A549 (cell line): ENCODE data around the gene CAPN14.

ENCODE experiments used
- CHD2 ChIP-seq: fragments of 150-350 bp; IDR thresholded peaks from 2 replicates; pipeline ENCODE4 v1.6.1; 2014; ENCODE audit warnings: low read length; ENCODE audit not compliant: partially characterized antibody
- EP300 ChIP-seq, 2 experiments: fragments of >200 bp; sonication (Bioruptor Twin); formaldehyde crosslinking; IDR thresholded peaks; 2 replicates in 1 of 2; 3 replicates in 1 of 2; pipeline ENCODE4 v1.6.1; 2016 to 2017
- ZNF302 ChIP-seq: fragments of 250-450 bp; sonication (Bioruptor Pico); IDR thresholded peaks from 2 replicates; pipeline ENCODE4 v1.9.0; 2021; ENCODE audit warnings: inconsistent platforms, mild to moderate bottlenecking, moderate library complexity

- no peak for TF ChIP-seq EP300 (IDR thresholded peaks at IDR 0.05)
- TF ChIP-seq ZNF302 (CRISPR knock-in tag) = no peak
- no peak for TF ChIP-seq CHD2
These were observed 30.4 kb upstream of the CAPN14 start for GRCh38 chr2:31247711-31248110.
